ENCODE data around the gene ZFHX3. TPM values are rescaled to one million over a fixed set of nuclear protein-coding genes. Genes with fewer than 3 reads are reported as not detected.

The ZFHX3 gene
- total and polyA plus RNA-seq, 2 of the 8 experiments (the other 6 are each of a cell fraction or from before 2014, with no cell fraction given) = 0.08 to 0.99 TPM

DNA sequence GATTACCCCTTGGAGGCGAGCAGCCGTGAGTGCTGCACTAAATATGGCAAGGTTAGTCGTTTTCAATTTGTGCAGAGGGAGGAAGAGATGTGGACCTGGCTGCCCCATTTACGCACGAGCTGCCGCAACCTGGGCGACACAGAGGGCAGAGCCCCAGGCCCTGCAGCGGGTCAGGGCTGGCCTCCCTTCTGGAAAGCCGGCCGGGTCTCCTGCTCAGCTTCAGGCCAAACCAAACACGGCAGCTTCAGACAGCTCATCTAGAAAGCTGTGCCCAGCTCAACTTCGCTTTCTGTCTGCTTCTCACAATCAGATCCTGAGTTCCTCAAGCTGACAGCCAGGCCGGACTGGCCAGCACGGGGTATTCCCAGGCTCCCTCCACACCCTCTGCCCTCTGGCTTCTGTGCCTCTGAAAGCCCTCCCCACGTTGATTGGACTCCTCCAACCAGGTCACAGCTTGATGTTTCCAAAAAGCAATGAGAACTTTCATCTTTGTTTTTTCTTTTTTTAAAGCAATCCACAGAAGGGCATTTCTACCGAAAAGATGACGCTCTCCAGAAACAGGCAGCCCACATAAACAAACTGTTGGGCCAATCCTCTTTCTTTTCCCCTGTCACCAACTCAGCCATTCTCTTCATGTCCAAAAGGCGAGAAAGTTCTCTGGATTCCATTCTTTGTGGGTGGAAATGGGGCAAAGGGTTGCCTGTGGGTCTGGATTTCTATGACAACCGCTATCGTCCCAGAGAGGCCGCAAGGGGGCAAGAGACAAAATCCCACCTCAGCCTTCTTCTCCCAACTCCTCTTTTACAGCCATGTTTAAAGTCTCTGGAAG lies 189.0 kb downstream of the ZFHX3 start:
- Histone ChIP-seq H3K14ac (ENCODE audit: insufficient read length) (no peak overlapping the region), H4K5ac (ENCODE audit: insufficient read length, low read depth, low read length) (no peak overlapping the region), H3K23ac (ENCODE audit: insufficient read length) (no peak overlapping the region), H3K18ac (ENCODE audit: extremely low read depth, low read length) (no peak overlapping the region), H3K4me2 (ENCODE audit: insufficient read depth in 1 of 2, low read depth in 2 of 2, low read length in 2 of 2) (no peak overlapping the region), H3K9me3 (ENCODE audit: insufficient read depth in 2 of 2, low read depth in 1 of 2, low read length in 1 of 2) (no peaks in the 10 kb centered on the region), H3K4me3 (ENCODE audit: extremely low read depth in 1 of 4, insufficient read depth in 2 of 4, low read depth in 3 of 4, low read length in 4 of 4) (no peak overlapping the region), H3K56ac (replicated peaks; ENCODE audit: insufficient read length, low read depth, low read length) (no peak overlapping the region), H3K23me2 (ENCODE audit: low read depth, low read length) (no peaks in the 10 kb centered on the region), H2AK5ac (ENCODE audit: low read depth, low read length) (no peak overlapping the region), H2BK5ac (ENCODE audit: low read depth, low read length) (no peak overlapping the region), H4K20me1 (replicated peaks in 1 of 2; ENCODE audit: control insufficient read depth in 1 of 2, insufficient read depth in 2 of 2, low read length in 2 of 2) (no peaks in the 10 kb centered on the region), H3K36me3 (ENCODE audit: control insufficient read depth in 2 of 4, insufficient read depth in 4 of 4, low read length in 3 of 4) (no peaks in the 10 kb centered on the region), H2AFZ (ENCODE audit: low read length) (no peak overlapping the region), H2BK15ac (ENCODE audit: low read length) (no peak overlapping the region), H3K4ac (replicated peaks; ENCODE audit: insufficient read length, low read depth, low read length) (no peak overlapping the region), H3K27ac (ENCODE audit: low read depth, low read length) (no peak overlapping the region), H3K79me1 (ENCODE audit: low read depth, low read length) (no peaks in the 10 kb centered on the region), H4K8ac (ENCODE audit: extremely low read depth, insufficient read depth, low read length) (no peak overlapping the region), H3K27me3 (replicated peaks in 1 of 4; ENCODE audit: control insufficient read depth in 3 of 4, extremely low read depth in 1 of 4, insufficient read depth in 3 of 4, low read length in 3 of 4) (no peaks in the 10 kb centered on the region; a peak in 2 of 7 replicates), H2BK120ac (replicated peaks; ENCODE audit: low read depth, low read length) (no peak overlapping the region), H3K9ac (replicated peaks in 1 of 4; ENCODE audit: extremely low read depth in 1 of 4, low read depth in 3 of 4, low read length in 3 of 4) (no peak overlapping the region), H3K4me1 (replicated peaks in 1 of 4; ENCODE audit: control insufficient read depth in 3 of 4, insufficient read depth in 4 of 4, low read length in 3 of 4) (peaks cover 0 to 2% (median 0%) of the 10 kb centered on the region in 4 experiments; a peak in 1 of 7 replicates), H2BK12ac (ENCODE audit: low read depth, low read length) (no peak overlapping the region; the same call in 1 of the 2 replicates), H4K91ac (replicated peaks; ENCODE audit: insufficient read length, low read length) (no peak overlapping the region), H3K79me2 (ENCODE audit: control insufficient read depth in 1 of 2, insufficient read depth in 2 of 2, low read length in 2 of 2) (no peaks in the 10 kb centered on the region), H2BK20ac (ENCODE audit: low read length) (no peak overlapping the region)
- WGBS, 2 experiments (ENCODE audit: extremely low coverage in 1 of 2, insufficient coverage in 1 of 2, insufficient read length in 1 of 2, insufficient replicate concordance in 2 of 2, low coverage in 1 of 2, low lambda C conversion rate in 2 of 2, missing lambda C conversion rate in 1 of 2) = 91% methylated on average over 21 of the region's 21 CpGs; no CpG with 5 or more reads in 1 of the 2 experiments
- DNase-seq (ENCODE audit: low read depth in 1 of 2, low spot score in 2 of 2) (no peak), FAIRE-seq (no peak)
- ChIA-PET CTCF (ENCODE audit: partially characterized antibody) (interaction anchor here (0.6 to 25.5 kb wide), 8 partner anchors 18 to 709 kb away, joined by 3 to 376 read pairs (median 3); no protein-coding TSS in a partner anchor), POLR2A (ENCODE audit: partially characterized antibody) (no interaction called here)
- TF ChIP-seq POU5F1 (IDR thresholded peaks at IDR 0.05; ENCODE audit: low read depth, low read length) (no peak), CREB1 (IDR thresholded peaks at IDR 0.05) (no peak), TAF1 (IDR thresholded peaks at IDR 0.05; ENCODE audit: low read depth, low read length) (no peak), TCF12 (IDR thresholded peaks at IDR 0.05; ENCODE audit: low read depth, low read length) (no peak), JUN (IDR thresholded peaks at IDR 0.05; ENCODE audit: low read depth, low read length) (no peak), GTF2F1 (IDR thresholded peaks at IDR 0.05; ENCODE audit: borderline replicate concordance, low read depth, low read length) (no peak), RNF2 (IDR thresholded peaks at IDR 0.05; ENCODE audit: borderline replicate concordance, low read depth, low read length, missing control alignments, poor library complexity, severe bottlenecking) (no peak), SIRT6 (IDR thresholded peaks at IDR 0.05; ENCODE audit: low read length) (no peak), CTCF (IDR thresholded peaks at IDR 0.05; ENCODE audit: control extremely low read depth in 1 of 3, insufficient read depth in 1 of 3, low read depth in 1 of 3, low read length in 3 of 3) (no peak)
- TF ChIP-seq, protein P1, sequence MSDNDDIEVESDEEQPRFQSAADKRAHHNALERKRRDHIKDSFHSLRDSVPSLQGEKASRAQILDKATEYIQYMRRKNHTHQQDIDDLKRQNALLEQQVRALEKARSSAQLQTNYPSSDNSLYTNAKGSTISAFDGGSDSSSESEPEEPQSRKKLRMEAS (IDR thresholded peaks at IDR 0.05) = no peak
